Left cardiac atrium (tissue), 4 donors: Measurements from ENCODE around the gene AHCYL2. TPM values are rescaled to one million over a fixed set of nuclear protein-coding genes. Genes with fewer than 3 reads are reported as not detected.
"Not testable (repeated sequence)": the region's sequence is repeated elsewhere in the genome, so short reads cannot be mapped to it uniquely, and the experiment has no call there.

Experiments used
- ATAC-seq, 2 donors: fragments of 200-7000 bp; cut with Tn5 transposase; one replicate each; pipeline ENCODE4 v1.9.1; 2020; ENCODE audit warnings: mild to moderate bottlenecking in 2 of 2, moderate library complexity in 2 of 2
- DNase-seq: peaks from one replicate; pipeline ENCODE4 v3.0.0-alpha.2; 2020
- intact Hi-C, 2 donors: fragments of 100-400 bp; cut with DNase I; formaldehyde crosslinking; loops; one replicate each; pipeline versions ENCODE4 v1.14.1 to v1.15.1; 2022 to 2023
- total RNA-seq, 2 donors: library from RNA; stranded (reverse); fragmentation: NEBNext Ultra II Directional; extraction: Animal tissue kit (Norgen Biotek cat#: 25700); gene quantifications; one replicate each; pipeline ENCODE4 v1.2.1, GENCODE V29; 2021
- donor health status: DM: no; HTN: yes; CAD: no.
- donor health status: DM: no; HTN: yes; CAD: no; lungs with severe emphysema.
- donor health status: DM: yes; HTN: yes; CAD: no.
- donor health status: Dilated cardiomyopathy.

Gene AHCYL2
- total RNA-seq, 2 donors from 2014 or later: 5.7 to 6.4 TPM

- intact Hi-C loops: no loop called here
- DNase-seq: no peak
Measured at GRCh38 chr7:129327076-129327475, 102.2 kb downstream of the AHCYL2 start.

DNA sequence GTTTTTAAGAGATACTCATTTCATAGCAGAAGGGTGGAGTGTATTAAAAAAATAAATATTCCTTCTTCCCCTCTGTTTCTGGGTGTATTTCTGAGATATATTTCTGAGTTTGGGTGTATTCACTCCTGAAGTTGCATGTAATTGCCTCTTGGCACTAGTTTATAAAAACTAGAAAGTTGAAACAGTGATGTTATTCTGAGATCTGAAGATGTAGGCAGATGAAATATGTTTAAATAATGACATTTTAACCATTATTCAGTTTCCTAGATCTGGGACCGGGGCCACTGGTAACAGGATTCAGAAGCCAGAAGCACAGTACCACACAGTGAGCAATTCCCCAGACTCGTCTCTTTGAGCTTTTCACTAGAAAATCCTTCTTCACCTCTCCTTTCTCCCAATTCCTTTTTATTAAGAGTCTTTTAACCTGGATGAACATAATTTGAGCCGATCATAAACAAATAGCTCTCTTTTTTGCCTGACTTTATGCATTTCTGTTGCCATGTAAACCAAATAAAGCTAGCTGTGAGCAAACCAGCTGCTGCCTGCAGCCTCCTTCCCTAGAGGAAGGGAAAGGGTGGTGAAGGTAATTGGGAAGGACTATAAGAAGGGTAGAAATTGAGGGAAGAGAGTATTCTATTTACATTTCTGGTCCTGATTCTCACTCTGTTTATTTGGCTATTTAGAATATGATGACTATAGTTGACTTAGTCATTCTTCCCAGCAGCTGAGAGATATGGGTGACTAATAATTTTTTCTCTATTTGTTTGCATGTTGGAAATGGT lies 107.6 kb downstream of the AHCYL2 start:
- ATAC-seq (peak in 1 of 2 donors; percentile 86), DNase-seq (no peak)
- intact Hi-C loops: no loop called here

More at GRCh38 chr7:129327076-129327475, 102.2 kb downstream of the AHCYL2 start:
- no peak for ATAC-seq

GRCh38 chr7:129334473-129334872 lies 109.6 kb downstream of the AHCYL2 start:
- ATAC-seq (no peak), DNase-seq (no peak)
- intact Hi-C loops: no loop called here

GRCh38 chr7:129338450-129338849 lies 113.6 kb downstream of the AHCYL2 start:
- DNase-seq (no peak), ATAC-seq (no peak)
- intact Hi-C loops: no loop called here

GRCh38 chr7:129341212-129341611 lies 116.4 kb downstream of the AHCYL2 start:
- DNase-seq (no peak), ATAC-seq (no peak)
- intact Hi-C loops: loop anchor here in 1 of 2 donors (5.0 kb wide), 1 partner anchor 296 kb away; no protein-coding TSS in a partner anchor

DNA sequence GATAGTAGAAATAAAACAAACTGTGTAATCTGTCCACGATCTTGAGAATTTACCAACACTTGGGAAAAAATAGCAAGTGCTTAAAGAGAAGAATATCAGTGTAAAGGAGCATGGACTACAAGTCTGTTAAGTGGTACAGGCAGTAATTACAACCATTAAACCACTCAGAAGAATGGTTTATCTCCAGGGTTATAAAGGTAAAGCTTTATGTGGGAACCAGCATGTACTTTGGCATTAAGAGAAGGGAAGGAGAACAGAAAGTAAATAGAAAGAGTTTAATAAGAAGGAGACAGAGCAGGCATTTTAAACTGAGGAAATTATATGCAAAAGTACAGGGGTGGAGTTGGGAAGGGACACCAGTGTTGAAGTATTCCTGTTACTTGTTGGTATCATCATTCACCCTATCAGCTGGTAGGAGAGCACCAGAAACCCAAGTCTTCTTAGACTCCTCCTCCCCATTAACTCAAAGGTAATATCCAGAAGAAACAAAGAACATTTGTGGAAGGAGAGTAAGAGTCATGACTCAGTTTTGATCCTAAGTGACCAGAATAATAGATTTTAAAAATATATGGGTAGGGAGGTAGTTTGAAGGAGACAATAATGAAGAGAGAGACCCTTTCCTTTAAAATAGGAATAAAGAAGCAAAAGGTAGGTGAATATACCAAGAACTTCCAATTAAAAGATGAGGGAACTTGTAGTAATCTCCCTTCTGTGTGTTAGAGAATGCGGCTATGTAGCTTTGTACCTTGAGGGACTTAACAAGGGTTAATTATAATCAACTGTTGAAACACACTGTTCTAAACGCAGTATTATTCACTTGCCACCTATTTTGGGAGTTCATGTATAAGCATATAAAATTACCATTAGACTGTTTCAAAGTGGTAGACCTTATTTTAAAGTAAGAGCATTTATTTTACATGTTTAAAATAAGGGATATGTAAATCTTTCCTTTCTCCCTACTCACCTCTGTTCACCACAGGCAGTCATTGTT lies 117.3 kb downstream of the AHCYL2 start:
- DNase-seq: no peak
- intact Hi-C loops: loop anchor here in 1 of 2 donors (5.0 kb wide), 1 partner anchor 295 kb away; no protein-coding TSS in a partner anchor
- no peak for ATAC-seq

DNA sequence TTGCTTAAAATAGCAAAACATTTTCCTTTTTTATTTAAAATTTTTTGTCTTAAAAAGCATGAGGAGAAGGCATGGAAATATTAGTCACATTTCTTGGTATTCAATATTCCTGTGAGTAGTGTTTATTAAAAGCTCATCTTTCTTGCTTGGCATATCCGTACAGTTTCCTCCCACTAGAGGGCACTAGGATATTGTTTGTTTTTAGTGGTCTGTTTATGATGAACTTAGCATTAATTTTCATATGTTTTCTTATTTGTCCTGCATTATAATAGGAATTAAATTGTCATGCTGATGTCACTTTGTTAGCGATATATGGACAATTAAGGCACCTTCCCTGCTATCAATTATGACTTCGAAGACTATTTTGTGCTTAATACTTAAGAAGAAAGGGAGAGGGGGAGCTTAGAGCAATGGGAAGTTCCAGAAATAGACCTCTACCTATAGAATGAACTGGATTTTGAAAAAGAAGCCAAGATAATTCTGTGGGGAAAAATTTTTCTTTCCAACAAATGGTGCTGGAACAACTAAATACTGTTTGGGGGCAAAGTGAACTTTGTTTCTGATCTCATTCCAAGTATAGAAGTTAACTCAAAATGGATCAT lies 118.4 kb downstream of the AHCYL2 start:
- DNase-seq (no peak), ATAC-seq (peak in 1 of 2 donors; percentile 40)
- intact Hi-C loops: loop anchor here in 1 of 2 donors (5.0 kb wide), 1 partner anchor 294 kb away; no protein-coding TSS in a partner anchor

DNA sequence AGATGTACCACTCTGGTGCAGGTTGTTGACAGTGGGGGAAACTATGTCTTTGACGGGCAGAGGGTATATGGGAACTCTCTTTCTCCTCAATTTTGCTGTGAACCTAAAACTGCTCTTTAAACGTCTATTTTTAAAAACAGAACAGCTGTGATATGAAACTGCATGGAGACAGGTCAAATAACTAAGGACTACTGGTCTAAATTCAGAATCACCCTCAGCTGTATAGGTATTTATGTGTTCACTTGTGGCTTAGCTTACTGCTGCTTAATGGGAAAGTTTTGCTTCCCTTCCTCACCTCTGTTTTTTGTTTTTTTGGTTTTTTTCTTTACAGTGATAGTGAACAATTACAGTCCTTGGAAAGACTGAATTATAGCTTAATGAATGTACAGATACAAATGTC lies 122.5 kb downstream of the AHCYL2 start:
- ATAC-seq (no peak), DNase-seq (no peak)
- intact Hi-C loops: no loop called here

DNA sequence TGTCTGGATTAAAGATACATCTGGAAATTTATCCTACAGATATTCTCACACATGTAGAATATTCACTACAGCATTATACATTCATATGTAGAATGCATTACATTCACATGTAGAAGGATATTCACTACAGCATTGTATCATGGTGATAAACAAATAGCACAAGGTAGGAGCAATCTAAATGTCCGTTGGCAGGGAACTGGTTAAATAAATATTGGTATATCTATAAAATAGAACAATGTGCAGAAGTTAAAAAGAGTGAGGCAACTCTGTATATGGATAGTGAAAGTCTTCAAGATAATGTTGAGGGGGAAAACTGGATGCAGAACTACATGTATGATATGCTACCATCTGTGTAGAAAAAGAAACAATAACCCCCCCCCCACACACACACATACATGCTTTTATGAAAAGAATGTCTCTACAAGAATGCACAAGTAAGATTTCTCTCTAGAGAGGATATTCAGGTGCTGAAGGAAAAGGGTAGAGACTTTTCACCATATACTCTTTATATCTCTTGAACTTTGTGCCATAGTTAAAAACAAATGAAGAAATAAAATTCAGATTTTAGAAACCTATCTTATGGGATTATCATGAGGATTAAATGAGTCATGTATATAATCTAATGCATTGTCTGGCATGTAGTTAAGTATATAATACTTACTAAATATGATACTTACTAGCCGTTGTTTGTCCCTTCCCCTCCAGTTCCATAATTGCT lies 123.4 kb downstream of the AHCYL2 start:
- intact Hi-C loops: no loop called here
- DNase-seq: no peak
- ATAC-seq: no peak

GRCh38 chr7:129351320-129351719 lies 126.5 kb downstream of the AHCYL2 start:
- ATAC-seq (no peak), DNase-seq (no peak)
- intact Hi-C loops: no loop called here

DNA sequence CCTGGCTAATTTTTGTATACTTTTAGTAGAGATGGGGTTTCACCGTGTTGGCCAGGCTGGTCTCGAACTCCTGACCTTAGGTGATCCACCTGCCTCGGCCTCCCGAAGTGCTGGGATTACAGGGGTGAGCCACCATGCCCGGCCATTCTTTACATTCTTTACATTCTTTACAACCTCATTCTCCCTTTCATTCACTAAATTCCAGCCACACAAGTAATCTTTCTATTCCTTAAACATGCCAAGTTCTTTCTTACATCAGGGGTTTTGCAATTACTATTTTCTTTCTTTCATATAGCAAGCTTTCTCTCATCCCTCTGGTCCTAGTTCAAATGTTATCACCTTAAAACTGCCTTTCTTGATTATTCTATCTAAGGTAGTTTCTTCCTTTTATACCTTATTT lies 128.3 kb downstream of the AHCYL2 start:
- intact Hi-C loops, DNase-seq, ATAC-seq: not testable (repeated sequence)

- DNase-seq: no peak
- intact Hi-C loops: no loop called here
- no peak for ATAC-seq
Measured at GRCh38 chr7:129354428-129355157, 129.8 kb downstream of the AHCYL2 start.

DNA sequence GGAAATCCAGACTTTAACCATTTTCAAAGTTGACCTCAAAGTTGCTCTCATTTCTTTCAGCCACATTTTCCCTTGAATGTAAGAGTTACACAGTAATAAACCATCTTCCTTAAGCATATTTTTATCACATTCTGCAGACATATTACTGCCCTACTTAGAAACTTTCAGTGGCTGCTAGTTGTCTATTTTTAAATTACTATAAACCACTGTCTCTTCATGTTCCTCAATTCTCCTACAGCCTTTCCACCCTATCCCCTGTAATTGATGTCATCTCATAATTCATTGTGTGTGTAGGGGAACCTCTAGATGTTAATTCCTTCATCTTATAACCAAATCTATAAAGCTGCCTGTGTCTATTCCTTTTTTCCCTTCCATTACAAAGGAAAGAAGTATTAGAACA lies 131.3 kb downstream of the AHCYL2 start:
- intact Hi-C loops: no loop called here
- DNase-seq (no peak), ATAC-seq (no peak)

- DNase-seq (no peak), ATAC-seq (no peak)
- intact Hi-C loops: no loop called here
Measured at GRCh38 chr7:129359176-129359575, 134.3 kb downstream of the AHCYL2 start.

DNA sequence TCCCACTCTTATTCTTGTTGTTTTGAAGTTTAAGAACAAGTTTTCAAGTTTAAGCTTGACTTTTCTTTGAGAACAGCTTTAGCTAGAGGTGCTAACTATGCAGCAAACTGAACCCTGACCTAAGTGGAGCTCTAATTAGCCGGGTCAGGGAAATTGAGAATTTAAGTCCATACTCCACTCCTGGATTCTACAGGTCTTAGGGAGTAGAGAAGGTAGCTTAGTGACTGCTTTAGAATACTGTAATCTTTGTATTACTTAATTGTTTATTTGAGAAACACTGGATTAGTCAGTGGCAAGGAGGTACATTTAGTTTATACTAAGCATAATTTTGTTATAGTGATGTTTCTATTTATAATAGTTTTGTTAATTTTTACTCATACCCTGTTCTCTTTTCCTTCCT lies 134.8 kb downstream of the AHCYL2 start:
- ATAC-seq: no peak

GRCh38 chr7:129361771-129362170 lies 136.9 kb downstream of the AHCYL2 start:
- ATAC-seq (no peak), DNase-seq (no peak)
- intact Hi-C loops: loop anchor here in 1 of 2 donors (10.0 kb wide), 1 partner anchor 283 kb away; no protein-coding TSS in a partner anchor

More for the DNA sequence above, 134.8 kb downstream of the AHCYL2 start:
- intact Hi-C loops: loop anchor here in 1 of 2 donors (10.0 kb wide), 1 partner anchor 285 kb away; no protein-coding TSS in a partner anchor
- no peak for DNase-seq

- intact Hi-C loops: loop anchor here in 1 of 2 donors (10.0 kb wide), 1 partner anchor 282 kb away; no protein-coding TSS in a partner anchor
Measured at GRCh38 chr7:129362496-129362895, 137.7 kb downstream of the AHCYL2 start.

GRCh38 chr7:129367349-129367699 lies 142.5 kb downstream of the AHCYL2 start:
- ATAC-seq (peak in 1 of 2 donors; percentile 8), DNase-seq (no peak)
- intact Hi-C loops: loop anchor here (1.0 to 10.0 kb wide), 3 partner anchors 104 to 277 kb away; no protein-coding TSS in a partner anchor

More at GRCh38 chr7:129362496-129362895, 137.7 kb downstream of the AHCYL2 start:
- no peak for DNase-seq
- no peak for ATAC-seq
